Effector CD8-positive, alpha-beta T cell (primary cell): Measurements from ENCODE around the gene EXOC3L1.

ENCODE experiments used
- DNase-seq: peaks from one replicate; lab custom pipeline; 2025; lab: John Stamatoyannopoulos, UW

The EXOC3L1 gene

DNA sequence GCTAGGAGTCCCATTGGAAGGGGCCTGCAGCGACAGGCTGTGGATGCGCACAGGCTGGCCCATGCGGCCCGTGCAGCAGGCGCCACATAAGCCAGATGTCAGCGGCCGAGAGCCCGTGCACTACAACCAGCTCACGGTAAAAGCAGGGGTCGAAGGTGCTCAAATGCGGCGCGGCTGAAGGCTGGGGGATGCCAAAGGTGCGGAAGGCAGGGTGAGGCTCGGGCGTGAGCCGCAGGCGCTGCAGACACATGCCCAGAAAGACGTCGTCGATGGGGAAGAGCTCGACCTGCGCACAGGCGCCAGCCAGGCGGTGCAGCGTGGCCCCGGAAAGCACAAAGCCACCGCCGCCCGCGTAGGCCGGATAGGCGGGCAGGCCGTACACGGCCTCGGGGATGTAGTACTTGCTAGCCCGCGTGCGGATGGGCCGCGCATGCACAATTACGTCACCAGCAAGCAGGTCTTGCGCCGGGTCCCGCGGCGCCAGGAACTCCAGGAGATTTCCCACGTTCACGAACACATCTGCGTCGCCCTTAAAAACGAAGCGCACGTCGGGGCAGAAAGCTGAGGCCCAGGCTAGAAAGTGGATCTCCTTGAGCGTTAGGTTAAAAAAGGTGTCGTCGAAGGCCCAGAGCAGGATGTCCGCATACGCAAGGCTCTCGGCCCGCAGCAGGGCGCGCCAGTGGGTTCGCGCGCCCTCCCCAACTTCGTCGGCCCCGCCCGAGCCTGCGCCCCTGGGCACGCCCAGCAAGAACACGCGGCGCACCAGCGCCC is 40.5 kb downstream of the EXOC3L1 start:
- DNase-seq = no peak

DNA sequence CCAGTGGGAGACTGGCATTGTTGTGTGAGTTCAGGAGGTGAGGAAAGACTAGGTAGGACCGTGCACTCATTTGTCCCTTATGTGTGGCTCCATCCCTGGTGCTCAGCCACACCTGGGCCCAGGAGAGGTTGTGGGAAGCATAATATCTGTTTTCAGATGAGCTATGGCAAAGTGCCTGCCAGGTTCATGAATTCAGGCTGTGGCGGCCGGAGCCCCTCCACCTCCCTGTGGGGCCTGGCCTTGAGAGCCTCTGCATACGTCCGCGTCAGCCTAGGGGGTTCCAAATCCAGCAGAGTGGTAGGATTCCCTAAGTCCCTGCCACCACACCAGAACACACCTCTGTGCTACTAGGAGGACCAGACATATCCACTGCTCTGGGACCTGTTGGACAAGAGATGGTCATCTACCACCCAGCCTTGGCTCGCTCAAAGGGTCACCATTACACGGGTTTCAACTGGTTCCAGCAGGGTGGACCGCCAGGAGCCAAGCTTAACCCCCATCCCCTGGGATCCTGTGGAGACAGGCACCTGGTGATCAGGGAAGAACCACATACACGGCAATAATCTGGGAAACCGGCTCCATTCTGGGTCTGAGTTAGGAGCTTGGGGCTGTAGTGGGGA is 41.2 kb downstream of the EXOC3L1 start:
- DNase-seq = no peak

- no peak for DNase-seq
These were observed 41.7 kb downstream of the EXOC3L1 start for GRCh38 chr16:67148221-67148620.

- DNase-seq = no peak
These were observed 42.3 kb downstream of the EXOC3L1 start for GRCh38 chr16:67147437-67148140.

- no peak for DNase-seq
These were observed 43.2 kb downstream of the EXOC3L1 start for GRCh38 chr16:67146523-67147357.

DNA sequence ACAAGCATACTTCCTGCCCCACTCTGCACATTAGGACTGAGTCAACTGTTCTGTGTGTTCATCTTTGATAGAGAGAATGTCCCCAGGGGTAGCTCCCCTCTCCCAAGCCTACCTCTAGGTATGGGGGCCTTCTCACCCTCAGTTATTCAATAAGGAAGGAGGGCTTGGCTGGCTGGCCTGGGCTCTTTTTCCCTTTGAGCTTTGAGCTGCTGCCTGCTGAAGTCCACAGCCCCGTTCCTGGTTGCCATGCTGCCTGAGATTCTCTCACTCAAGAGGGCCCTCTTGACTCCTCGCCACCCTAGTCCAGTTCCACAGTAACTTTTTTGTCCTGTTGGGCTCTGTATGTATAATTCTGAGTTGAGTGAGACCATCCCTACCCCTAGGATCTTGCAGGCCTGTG is 44.2 kb downstream of the EXOC3L1 start:
- no peak for DNase-seq

DNA sequence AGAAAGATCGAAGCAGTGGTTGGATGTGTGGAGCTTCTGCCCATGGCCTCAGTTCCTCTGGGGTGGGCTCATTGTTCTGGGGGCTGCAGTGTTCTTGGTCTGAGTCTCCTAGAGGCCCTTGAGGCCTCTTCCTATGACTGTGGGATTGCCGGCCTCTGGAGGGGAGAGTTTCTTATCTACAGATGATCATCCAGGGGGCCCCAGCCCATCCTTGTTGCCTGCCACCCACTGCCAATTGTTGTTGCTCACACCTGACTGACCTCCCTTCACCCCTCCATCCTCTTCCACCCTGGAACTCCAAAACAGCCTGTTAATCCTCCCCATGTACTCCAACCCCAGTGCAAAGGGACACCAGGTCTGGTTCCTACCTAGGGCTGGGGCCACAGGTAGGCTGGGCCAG is 45.0 kb downstream of the EXOC3L1 start:
- no peak for DNase-seq

GRCh38 chr16:67142342-67142741 is 47.6 kb downstream of the EXOC3L1 start:
- DNase-seq = no peak

DNA sequence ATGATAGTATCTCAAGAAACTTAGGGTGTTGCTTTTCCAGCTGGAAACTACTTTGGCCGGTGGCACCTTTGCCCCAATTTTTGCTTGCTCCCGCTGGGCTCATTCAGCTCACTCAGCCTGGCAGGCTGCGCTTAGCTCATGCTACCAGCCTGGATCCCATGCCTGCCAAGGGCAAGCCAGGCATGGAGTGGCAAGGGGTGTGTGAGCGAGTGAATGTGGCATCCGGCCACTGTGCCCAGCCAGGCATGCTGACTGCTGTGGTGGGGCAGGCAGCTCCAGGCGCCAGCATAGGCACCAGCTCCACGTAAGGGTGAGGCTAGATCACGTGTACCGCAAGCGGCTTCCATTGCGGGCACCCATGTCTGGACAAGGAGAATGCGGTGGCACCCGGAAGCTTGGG is 48.5 kb downstream of the EXOC3L1 start:
- no peak for DNase-seq

- DNase-seq = no peak
These were observed 52.3 kb downstream of the EXOC3L1 start for GRCh38 chr16:67137605-67138004.
